ENCODE measurements around the gene DCAF6.

DCAF6 gene

DNA sequence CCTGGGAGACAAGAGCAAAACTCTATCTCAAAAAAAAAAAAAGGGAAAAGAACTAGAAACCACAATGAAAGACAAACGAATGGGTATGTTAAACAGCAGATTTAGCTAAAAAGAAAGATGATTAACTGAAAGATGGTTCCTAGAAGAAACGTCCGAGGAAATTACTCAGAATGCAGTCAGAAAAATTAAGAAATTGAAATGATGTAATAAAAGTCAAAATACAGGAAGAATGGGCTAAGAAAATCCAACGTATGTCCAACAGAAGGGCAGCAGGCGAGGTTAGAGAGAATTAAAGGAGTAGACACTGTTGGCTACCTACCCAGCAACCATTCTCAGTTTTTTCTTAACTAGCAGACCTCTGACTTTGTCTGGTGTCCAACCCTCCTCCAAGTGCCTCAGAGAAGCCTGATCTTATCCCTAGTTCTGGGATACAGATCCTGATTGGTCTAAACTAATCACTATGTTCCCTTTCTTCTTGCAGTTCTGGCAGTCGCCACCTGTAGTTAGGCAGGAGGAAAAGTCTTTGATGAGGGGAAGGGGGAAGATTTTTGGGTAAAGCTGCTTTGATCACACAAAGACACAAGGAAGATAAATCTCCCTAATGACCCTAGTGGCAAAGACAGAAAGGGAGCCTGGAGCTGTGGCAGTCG is 174.5 kb downstream of the DCAF6 start:
- DNase-seq: no peak

DNA sequence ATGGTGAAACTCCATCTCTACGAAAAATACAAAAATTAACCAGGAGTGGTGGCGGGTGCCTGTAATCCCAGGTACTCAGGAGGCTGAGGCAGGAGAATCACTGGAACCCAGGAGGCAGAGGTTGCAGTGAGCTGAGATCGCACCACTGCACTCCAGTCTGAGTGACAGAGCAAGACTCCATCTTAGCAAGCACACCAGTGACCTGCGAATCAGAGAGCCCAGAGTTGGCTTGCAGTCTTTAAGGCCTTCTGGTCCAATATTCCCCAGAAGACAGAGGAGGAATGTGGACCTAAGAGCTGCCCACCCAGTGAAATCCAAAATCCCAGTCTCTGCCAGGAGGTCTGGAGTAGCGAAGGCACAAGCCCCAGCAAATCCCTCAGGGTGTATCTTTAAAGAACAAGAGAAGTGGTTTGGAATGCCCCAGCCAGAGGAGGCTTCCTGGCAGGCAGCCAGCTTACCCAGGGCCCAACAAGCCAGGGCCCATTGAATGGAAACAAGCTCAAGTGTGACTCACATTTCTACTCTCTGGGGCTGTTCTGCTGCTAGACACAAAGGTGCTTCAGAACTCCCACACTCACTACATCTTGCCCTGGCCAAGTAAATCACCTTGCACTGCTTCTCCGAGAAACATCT is 176.3 kb downstream of the DCAF6 start:
- peak; percentile 33 for DNase-seq

- no peak for DNase-seq
These were observed 178.4 kb downstream of the DCAF6 start for GRCh38 chr1:168114845-168115244.

- DNase-seq: no peak
These were observed 179.9 kb downstream of the DCAF6 start for GRCh38 chr1:168116327-168116799.

- no peak for DNase-seq
These were observed 183.3 kb downstream of the DCAF6 start for GRCh38 chr1:168119750-168120149.

GRCh38 chr1:168121401-168122011 is 185.0 kb downstream of the DCAF6 start:
- DNase-seq: no peak

GRCh38 chr1:168125051-168125450 is 188.6 kb downstream of the DCAF6 start:
- DNase-seq: no peak
